ENCODE results near the gene MAPK11.

The MAPK11 gene

GRCh38 chr22:50221410-50222300, 48.5 kb downstream of the MAPK11 start:
- DNase-seq: no peak

- no peak for DNase-seq
Observed at GRCh38 chr22:50220603-50221409, 49.4 kb downstream of the MAPK11 start.

GRCh38 chr22:50219800-50220602, 50.2 kb downstream of the MAPK11 start:
- DNase-seq: no peak

GRCh38 chr22:50218996-50219727, 51.0 kb downstream of the MAPK11 start:
- peak; percentile 42 to 67 for DNase-seq

DNA sequence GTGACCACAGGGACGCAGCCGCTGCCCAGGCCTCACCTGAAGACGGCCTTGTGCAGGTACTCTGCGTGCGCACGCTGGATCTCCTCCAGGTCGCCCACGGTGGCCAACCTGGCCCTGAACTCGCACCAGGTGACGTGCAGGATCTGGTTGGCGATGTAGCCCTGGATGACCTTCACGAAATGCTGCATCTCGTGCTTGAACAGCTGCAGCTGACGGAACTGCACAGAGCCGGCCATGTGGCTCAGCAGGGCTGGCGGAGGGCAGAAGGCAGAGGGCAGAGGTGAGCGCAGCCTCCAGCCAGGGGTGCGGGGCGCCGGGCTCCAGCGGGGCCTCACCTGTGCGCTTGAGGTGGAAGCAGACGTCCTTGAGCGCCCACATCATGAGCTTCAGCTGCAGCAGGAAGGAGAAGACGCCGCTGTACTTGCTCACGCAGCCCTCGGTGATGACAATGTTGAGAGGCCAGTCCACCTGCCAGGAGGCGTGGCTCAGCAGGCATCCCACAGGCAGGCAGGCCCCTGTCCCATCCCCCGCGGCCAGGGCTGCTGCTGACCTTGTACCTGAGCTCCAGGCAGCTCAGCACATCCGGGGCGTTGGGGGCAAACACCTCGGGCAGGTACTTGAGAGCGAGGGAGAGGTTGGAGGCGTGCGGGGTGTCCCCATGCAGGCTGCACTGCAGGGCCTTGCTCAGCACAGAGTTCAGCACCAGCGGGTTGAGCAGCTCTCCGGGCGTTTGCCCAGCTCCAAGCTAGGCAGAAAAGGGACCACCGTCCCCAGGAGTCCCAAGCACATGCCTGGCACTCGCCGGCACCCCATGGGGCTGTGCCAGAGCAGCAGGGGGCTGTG, 51.8 kb downstream of the MAPK11 start:
- DNase-seq: peak in 1 of 2 experiments; percentile 24

- DNase-seq: no peak
Observed at GRCh38 chr22:50217543-50218152, 52.5 kb downstream of the MAPK11 start.

GRCh38 chr22:50216684-50217520, 53.3 kb downstream of the MAPK11 start:
- no peak for DNase-seq

DNA sequence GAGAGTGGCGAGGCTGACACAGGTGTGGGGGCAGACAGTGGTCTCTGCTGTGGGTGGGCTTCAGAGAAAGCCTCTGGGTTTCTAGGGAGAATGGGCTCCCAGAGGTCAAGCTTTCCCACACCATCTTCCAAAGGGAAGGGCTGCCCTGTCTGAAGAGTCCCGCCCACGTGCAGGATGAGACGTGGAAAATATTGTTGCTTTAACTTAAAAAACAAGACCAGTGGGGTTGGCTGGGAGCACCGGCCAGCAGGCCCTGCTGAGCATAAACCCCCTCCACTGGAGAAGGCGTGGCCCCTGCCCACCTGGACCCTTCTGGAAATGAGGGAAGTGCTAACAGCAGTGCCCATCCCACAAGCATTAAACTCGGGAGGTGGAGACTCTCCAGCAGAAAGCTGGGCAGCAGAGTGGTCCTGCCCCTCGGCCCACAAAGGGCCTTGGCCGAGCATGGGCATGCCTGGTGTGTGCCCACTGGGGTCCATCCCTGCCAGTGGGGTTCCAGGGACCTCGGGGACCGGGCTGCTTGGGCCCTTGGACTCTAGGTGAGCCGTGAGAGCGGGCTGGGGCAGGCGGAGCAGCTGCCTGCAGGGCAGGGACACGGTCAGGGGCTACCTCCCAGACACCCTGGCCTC, 54.0 kb downstream of the MAPK11 start:
- DNase-seq: no peak

DNA sequence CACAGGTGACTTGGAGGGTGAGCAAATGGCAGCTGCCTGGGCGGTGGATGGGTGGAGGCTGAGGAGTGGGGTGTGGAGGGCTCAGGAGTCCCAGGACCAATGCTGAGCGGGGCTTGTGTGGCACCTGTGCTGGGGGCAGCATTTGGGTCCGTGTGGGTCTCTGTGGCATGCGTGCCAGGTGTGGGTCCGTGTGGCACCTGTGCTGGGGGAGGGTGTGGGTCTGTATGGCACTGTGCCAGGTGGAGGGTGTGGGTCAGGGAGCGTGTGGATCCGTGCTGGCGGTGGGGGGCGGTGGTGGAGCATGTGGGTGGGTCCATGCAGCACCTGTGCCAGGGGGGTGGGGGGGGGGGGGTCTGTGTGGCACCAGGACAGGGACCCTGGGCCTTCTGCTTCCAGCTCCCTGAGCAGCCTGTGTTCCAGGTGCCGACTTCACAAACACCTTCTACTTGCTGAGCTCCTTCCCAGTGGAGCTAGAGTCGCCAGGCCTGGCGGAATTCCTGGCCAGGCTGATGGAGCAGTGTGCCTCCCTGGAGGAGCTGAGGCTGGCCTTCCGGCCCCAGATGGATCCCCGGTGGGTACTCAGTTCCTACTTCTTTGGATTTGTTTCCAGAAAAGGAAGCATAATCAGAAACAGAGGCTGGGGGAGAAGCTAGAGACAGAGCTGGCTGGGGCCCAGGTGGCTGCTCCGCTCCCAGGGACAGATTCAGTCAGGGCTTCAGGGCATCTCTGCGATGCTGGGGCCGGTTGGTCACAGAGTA, 54.7 kb downstream of the MAPK11 start:
- DNase-seq: no peak
